ENCODE results near the gene TRMT10B.
"Not testable (repeated sequence)": the region's sequence is repeated elsewhere in the genome, so short reads cannot be mapped to it uniquely, and the experiment has no call there.

The TRMT10B gene

DNA sequence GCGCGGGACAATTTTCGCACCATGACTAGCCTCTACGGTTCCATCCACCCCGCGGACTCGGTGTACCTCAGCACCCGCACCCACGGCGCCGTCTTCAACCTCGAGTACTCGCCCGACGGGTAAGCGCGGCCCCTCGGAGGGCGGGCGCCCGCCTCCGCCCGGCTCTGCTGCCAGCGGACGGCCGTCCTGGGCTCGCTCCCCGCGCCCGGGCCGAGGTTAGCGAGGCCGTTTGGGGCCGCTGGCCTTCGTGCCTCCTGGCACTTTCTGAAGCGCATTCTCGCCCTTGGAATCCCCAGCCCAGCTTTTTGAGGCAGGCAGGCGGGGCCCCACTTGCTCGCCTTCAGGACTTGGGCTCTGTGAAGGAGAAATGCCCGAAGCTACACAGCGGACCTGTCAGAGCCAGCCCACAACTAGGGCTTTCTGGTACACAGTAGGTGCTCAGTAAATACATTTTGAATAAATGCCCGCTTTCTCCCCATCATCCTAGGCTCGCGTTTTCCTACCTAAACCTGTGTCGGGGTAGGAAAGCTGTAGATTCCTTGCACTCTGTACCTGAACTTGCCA, 47.8 kb downstream of the TRMT10B start:
- DNase-seq (ENCODE audit: low read depth), result no peak

DNA sequence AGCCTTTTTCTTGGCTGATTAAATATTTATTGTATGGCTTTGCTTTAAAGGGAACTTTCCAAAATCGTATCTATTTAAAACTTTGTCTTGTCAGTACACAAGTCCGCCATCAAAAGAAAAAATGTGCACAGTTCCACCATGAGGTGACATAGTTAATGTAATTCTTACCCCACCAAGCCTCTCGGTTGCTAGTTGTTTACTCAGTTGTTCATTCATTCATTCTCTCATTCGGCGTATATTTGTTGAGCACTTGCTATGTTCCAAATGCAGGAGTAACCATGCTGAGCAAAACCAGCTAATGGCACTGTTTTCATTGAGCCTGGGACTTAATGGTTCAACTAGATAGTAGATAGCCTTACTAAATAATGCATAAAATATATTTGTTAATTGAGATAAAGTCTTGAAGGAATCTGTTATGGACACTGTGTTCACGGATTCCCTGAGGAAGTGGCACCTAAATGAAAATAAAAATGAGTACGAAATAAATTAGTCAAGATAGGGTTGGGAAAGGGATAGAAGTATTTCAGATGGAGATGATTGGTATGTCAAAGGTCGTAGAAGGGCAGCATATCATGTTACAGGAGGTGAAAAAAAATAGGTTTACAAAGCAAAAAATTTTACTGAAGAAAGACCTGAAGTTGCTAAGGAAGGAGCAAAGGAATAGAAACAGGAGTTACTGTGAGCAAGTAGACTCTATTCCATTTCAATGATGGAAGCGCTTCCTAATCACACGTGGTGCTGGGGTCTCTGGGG, 48.5 kb downstream of the TRMT10B start:
- no peak for DNase-seq (ENCODE audit: low read depth)

DNA sequence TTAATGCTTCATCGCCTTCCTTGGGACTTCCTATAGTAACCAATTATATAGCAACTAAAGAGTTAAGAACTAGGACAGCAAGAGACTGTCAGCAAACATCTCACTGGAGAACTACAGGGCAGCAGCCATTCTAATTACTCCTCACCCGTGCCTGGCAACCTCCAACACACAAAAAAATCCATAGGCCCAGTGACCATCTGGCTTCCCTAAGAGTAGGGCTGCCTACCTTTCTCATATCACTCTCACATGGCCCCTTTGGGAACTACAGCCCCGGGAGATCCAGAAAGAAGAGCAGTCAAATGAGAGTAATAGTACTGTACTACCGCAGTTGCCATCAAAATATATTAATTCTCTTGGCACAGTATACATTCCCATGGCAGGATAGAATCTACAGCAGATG, 52.7 kb downstream of the TRMT10B start:
- no peak for DNase-seq (ENCODE audit: low read depth)

DNA sequence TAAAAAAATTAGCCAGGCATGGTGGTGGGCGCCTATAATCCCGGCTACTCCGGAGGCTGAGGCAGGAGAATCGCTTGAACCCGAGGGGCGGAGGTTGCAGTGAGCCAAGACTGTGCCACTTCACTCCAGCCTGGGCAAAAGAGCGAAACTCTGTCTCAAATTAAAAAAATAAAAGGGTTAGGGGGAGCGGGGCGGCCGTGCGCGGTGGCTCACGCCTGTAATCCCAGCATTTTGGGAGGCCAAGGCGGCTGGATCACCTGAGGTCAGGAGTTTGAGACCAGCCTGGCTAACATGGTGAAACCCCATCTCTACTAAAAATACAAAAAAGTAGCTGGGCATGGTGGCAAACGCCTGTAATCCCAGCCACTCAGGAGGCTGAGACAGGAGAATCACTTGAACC, 56.1 kb downstream of the TRMT10B start:
- not testable (repeated sequence) for DNase-seq (ENCODE audit: low read depth)

DNA sequence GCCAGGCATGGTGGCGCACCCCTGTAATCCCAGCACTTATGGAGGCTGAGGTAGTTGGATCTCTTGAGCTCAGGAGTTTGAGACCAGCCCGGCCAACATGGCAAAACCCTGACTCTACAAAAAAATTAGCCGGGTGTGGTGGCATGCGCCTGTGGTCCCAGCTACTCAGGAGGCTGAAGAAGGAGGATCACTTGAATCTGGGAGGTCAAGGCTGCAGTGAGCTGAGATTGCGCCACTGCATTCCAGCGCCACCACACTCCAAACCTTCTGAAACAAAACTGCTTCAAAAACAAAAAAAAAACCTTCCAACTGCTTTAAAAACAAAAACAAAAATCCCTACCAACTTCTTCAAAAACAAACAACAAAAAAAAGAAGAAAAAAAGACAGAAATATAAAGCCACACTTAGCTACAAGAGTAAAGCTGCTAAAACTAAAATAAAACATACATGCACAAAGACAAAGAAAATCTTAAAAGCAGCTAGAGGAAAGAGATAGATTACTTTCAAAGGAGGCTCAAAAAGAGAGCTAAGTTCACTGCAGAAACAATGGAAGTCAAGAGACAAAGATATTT, 58.4 kb downstream of the TRMT10B start:
- no peak for DNase-seq (ENCODE audit: low read depth)

DNA sequence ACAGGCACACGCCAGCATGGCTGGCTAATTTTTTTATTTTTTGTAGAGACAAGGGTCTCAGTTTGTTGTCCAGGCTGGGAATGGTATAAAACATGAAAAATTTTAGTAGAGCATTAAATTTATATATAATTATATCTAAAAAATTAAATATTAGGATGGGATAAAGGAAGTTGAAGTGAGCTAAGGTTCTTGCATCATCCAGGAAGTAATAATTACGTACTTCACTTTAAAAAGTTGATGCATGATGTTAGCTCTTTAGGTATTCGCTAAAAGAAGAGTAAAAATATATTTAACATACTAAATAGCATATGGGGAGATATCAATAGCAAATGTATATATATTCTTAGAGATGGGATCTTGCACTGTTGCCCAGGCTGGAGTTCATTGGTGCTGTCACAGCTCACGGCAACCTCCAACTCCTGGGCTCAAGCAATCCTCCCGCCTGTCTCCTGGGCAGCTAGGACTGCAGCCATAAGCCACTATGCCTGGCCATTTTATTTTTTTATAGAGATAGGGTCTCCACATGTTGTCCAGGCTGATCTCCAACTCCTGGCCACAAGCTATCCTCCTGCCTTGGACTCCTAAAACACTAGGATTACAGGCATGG, 59.3 kb downstream of the TRMT10B start:
- DNase-seq (ENCODE audit: low read depth), result no peak

DNA sequence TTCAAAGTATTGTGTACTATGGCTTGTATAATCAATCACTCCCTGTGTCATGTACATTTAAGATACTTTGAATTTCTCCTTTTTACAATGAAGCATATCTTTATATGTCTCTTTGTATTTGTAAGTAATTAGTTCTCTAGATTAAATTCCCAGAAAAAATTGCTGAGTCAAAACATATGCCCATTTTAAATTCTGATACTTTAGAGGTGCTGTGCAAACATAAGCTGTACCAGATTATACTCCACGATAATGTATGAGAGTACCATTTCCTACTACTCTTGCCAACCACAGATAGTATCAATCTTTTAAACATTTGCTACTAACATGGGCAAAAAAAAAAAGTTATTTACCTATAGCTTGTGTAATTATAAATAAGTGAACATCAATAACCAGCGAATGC, 65.2 kb downstream of the TRMT10B start:
- DNase-seq (ENCODE audit: low read depth), result no peak

DNA sequence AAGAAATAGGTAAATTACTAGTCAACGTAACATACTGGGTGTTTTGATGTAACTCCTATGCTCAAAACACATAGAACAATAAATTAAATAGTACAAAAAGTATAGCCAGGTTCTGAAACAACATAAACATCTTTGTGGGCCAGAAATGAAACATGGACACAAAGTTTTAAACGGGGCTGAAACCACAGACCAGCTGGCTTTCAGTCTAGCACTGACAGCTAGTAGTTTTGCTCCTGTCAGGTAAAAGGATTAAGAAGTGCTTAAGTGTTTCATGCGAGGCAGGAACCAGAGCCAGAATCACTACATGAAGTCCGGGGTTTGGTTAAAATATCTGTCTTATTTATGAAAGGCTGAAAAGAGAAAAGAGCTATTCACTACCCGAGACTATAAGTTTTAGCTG, 66.5 kb downstream of the TRMT10B start:
- DNase-seq (ENCODE audit: low read depth), result no peak

DNA sequence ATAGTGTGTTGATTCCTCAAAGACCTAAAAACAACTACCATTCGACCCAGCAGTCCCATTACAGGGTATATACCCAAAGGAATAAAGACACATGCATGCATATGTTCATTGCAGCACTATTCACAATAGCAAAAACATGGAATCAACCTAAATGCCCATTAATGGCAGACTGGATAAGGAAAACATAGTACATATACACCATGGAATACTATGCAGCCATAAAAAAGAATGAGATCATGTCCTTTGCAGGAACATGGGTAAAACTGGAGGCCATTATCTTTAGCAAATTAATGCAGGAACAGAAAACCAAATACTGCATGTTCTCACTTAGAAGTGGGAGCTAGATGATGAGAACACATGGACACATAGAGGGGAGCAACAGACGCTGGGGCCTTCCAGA, 71.6 kb downstream of the TRMT10B start:
- not testable (repeated sequence) for DNase-seq (ENCODE audit: low read depth)

DNA sequence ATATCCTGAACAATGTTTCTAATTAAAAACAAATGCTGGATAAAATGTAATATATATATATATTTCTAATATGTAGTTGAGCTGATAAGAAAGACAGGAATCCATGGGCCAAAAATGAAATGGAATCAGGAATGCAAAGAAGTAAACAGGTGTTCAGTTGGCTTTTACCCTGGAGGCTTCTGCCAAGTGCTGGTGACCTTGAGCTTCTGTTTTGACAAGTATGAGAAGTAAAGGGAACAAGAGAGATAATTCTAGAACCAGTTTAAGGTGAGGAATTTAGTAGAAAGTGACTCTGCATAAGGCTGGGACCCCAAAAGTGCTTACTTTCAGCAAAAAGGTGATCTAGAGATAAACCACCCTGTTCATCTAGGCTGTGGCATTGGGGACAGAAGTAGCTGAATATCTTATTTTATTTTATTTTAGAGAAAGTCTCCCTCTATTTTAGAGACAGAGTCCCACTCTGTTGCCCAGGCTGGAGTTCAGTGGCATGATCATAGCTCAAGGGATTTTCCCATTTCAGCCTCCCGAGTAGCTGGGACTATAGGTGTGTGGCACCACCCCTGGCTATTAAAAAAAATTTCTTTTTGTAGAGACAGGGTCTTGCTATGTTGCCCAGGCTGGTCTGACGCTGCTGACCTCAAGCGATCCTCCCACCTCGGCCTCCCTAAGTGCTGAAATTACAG, 74.0 kb downstream of the TRMT10B start:
- no peak for DNase-seq (ENCODE audit: low read depth)

Data from stimulated activated CD8-positive, alpha-beta memory T cell treated with anti-CD3 and anti-CD28 coated beads, Interleukin-7, amount 100 ng/mL, for 24 hours (primary cell).